Activated CD4-positive, alpha-beta T cell treated with anti-CD3 and anti-CD28 coated beads for 24 hours (primary cell): ENCODE data around the gene CBX6.
A peak's percentile ranks its signal among the peaks of the same experiment; 100 is the strongest.
"Not testable (repeated sequence)": the region's sequence is repeated elsewhere in the genome, so short reads cannot be mapped to it uniquely, and the experiment has no call there.

Experiments
- DNase-seq, 2 donors: peaks; one replicate each; pipeline ENCODE4 v3.0.0-alpha.2; 2020; ENCODE audit warnings: low read depth in 2 of 2

CBX6 gene

DNA sequence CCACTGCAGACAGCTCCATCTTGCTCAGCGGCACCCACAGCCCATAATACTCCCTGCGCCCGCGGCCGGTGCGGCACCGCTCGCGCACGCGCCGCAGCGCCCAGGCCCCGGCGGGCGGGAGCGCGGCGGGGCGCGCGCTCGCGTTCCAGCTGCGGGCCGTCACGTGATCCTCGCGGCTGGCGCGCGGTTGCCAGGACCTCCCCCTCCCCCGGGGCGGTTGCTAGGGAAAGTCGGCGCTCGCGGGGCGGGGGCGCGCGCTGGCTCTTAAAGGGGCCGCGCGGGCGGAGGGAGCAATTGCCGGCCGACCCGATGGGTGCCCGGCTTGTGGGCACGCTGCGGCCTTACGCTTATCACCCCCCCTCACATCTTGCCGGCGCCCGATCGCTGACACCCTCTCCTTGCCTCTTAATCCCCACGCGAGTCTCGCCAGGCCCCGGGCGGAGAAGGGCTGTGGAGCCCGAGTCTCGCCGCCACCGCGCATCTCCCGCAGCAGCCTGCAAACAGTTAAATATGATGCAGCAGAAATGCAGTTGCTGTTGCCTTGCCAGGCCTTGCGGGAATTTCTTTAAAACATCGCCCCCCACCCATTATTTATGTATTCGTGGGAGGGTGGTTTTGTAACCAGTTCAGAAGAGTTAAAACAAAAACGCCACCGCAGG is at the start of gene CBX6:
CBX6 (minus strand) TSS at position 45 of the 659 bp plus-strand sequence; CDS start at position 19, 26 bp downstream.
- DNase-seq, result peak; percentile 90 to 93

GRCh38 chr22:38921806-38922205 is 49.8 kb upstream of the CBX6 start:
- DNase-seq, result no peak

- no peak for DNase-seq
These were observed 49.1 kb upstream of the CBX6 start for GRCh38 chr22:38921120-38921519.

- DNase-seq, result no peak
These were observed 47.7 kb upstream of the CBX6 start for GRCh38 chr22:38919631-38920190.

DNA sequence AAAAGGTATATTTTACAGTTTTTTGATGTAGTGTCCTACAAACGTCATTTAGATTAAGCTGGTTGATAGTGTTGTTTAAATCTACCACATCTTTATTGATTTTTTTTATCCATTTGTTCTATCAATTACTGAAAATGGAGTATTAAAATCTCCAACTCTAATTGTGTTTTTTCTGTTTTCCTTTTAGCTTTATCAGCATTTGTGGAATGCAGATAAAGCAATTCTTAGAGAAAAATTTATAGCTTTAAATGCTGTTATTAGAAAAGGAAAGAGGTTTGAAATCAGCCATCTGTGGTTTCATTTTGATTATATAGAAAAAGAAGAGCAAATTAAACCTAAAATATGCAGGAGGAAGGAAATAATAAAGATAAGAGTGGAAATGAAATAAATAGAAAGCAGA is 39.4 kb upstream of the CBX6 start:
- no peak for DNase-seq

DNA sequence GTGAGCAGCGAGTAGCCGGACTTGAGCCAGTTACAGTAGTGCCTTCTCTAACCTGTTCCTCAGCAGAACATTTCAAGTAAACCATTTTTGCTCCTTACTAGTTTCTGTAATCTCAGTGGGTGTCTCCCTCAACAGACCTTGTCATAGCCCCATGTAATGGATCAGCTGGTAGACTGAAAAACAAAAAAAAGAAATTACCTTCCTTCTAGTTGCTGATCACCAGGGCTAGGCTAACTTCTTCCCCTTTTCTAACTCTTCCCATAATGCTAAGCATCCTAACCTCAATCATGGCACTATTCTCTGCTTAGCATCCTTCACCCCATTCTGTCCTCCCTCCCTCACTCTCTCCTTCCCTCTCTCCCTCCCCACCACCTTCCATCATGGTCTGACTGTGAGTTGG is 35.8 kb upstream of the CBX6 start:
- DNase-seq, result no peak

GRCh38 chr22:38906052-38906451 is 34.0 kb upstream of the CBX6 start:
- DNase-seq, result no peak

- DNase-seq, result not testable (repeated sequence)
These were observed 32.1 kb upstream of the CBX6 start for GRCh38 chr22:38904052-38904617.

GRCh38 chr22:38901111-38901641 is 29.2 kb upstream of the CBX6 start:
- DNase-seq, result no peak

DNA sequence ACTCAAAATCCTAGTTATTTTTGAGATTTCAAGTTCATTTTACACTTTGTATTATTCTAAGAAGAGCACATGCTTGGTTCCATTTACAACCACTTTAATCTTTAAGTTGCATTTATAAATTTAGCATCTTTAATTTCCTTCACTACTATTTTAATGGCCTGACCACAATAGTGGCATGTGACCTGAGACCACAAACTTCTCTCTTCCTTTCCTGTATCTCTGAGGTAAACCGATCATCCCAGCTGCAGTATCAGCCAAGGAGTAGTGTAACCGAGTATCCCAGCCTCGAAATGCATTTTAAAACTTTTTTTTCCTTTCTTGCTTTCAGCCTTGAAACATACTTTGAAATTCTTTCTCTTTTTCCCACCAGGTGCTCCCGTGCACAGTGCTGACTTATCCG is 28.7 kb upstream of the CBX6 start:
- DNase-seq, result no peak

- DNase-seq, result no peak
These were observed 19.2 kb upstream of the CBX6 start for GRCh38 chr22:38891256-38891655.

- no peak for DNase-seq
These were observed 18.4 kb upstream of the CBX6 start for GRCh38 chr22:38890377-38890776.

DNA sequence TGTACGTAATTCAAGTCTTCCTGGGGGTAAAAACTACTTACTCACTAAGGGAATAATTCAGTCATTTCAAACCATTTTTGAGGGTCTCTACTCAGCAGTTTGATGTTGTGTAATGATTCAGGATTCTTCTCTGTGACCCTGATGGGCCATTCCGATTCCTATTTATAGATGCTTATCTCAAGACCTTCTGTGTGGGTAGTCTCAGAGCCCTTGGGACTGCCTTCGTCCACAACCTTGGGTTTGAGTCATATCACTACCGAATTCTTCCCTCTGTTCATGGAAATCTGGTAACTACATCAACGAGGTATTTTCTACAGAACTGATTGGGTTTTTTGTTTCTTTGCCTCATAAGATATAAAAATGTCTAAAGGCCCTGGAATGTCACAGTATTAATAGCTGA is 14.3 kb upstream of the CBX6 start:
- DNase-seq, result no peak

GRCh38 chr22:38882972-38883622 is 11.1 kb upstream of the CBX6 start:
- no peak for DNase-seq

GRCh38 chr22:38881997-38882879 is 10.2 kb upstream of the CBX6 start:
- no peak for DNase-seq

DNA sequence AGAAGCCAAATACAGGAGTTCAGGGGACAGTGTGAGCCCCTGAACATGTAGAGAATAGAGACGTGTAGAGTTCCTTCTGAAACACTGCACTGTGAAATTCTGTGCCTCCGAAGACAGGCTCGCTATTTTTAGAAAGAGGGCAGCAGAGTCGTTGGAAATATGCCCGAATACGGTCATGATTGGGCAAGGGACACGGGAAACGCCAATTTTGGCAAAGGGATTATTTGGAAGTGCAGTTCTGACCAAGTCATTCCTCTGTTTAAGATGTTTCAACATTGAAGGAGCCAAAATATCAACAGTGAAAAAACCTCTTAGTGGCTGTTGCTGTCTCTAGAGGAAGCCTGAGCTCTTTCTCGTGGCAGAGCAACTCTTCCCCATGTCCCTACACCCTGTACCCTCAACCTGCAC is 9.5 kb upstream of the CBX6 start:
- DNase-seq, result no peak

DNA sequence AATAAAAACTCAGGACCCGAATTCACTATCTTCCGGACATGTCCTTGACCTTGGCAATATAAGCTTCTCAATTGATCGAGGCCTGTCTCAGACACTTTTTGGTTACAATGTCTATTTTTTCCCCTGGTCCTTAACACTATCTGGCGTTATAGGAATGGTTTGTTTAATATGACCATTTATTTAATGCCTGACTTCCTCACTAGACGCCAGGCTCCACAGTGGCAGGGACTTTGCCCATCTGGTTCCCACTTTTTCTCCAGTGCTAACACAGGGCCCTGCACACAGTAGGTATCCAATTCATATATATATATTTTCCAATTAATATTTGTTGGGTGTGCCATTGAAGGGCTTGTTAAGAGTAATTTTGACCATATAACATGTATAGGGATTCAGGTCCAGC is 7.9 kb upstream of the CBX6 start:
- no peak for DNase-seq

DNA sequence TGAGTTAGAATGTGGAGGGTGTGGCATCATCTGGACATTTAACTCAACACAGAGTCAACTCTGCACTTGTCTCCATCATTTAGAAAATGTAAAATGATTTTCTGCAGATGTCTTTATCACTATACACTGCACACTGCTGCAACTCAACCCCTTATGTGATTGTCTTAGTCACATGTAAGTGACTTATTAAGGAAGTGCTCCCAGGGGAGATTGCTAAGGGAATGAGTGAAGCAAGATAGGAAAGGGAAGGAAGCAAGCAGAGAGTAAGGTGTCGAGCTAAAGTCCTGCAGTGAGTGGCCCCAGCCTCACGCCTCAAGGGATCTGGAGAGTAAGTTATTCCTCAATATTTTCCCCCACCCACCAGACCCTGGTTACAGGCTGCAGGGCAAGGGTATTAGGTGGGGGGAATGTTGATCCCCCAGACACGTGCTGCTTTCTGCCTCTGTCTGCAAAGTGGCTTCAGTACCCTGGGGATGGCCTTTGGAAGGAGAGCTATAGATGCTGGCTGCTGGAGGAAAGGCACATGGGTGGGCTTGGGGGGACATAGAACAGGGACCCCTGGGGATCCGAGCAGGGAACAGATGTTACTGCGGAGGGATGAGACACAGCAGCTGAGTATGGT is 7.2 kb upstream of the CBX6 start:
- no peak for DNase-seq

- no peak for DNase-seq
These were observed 6.0 kb upstream of the CBX6 start for GRCh38 chr22:38878001-38878400.

- DNase-seq, result no peak
These were observed 2.7 kb upstream of the CBX6 start for GRCh38 chr22:38874529-38875222.
